ENCODE data around the gene VASP.

The VASP gene

DNA sequence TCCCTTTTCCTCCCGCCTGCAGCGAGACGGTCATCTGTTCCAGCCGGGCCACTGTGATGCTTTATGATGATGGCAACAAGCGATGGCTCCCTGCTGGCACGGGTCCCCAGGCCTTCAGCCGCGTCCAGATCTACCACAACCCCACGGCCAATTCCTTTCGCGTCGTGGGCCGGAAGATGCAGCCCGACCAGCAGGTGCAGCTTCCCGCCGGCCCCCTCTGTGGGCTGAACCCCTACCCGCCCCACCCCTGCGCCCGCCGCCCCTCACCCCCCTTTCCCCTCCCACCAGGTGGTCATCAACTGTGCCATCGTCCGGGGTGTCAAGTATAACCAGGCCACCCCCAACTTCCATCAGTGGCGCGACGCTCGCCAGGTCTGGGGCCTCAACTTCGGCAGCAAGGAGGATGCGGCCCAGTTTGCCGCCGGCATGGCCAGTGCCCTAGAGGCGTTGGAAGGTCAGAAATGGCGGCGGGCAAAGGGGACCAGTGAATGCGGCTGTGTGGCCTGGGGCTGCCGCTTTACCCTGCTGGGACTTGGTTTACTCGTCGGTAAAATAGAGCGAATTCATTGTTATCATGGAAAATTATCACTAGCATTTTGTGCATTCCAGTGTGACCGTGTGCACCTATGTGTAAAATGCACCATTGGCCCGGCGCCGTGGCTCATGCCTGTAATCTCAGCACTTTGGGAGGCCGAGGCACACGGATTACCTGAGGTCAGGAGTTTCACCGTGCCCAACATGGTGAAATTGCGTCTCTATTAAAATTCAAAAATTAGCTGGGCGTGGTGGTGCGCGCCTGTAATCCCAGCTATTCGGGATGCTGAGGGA lies 10.6 kb downstream of the VASP start:
- Histone ChIP-seq H3K4me1 (ENCODE audit: control insufficient read depth, insufficient read depth, low read length) (no peaks in the 10 kb centered on the region; the same call in 1 of the 2 replicates), H3K27ac (ENCODE audit: low read length) (no peak overlapping the region)

DNA sequence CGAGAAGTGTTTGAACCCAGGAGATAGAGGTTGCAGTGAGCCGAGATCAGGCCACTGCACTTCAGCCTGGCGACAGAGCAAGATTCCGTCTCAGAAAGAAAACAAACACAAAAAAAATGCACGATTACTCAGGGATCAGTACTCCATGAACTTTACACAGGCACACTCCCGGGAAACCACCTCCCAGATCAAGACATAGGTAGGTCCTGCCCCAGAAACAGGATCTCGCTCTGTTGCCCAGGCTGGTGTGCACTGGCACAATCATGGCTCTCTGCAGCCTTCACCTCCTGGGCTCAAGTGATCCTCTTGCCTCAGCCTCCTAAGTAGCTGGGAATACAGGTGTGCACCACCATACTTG lies 11.2 kb downstream of the VASP start:
- Histone ChIP-seq H3K27me3 (ENCODE audit: control insufficient read depth, insufficient read depth, low read length) (no peaks in the 10 kb centered on the region), H3K9me3 (ENCODE audit: control insufficient read depth, insufficient read depth, low read length) (no peaks in the 10 kb centered on the region), H3K36me3 (ENCODE audit: control insufficient read depth, insufficient read depth, low read length) (peaks cover 22% of the 10 kb centered on the region), H3K4me3 (ENCODE audit: low read length) (no peak overlapping the region), H3K4me1 (ENCODE audit: control insufficient read depth, insufficient read depth, low read length) (no peaks in the 10 kb centered on the region; the same call in none of the 2 replicates), H3K27ac (ENCODE audit: low read length) (no peak overlapping the region)
- DNase-seq (ENCODE audit: low read depth, low spot score) = no peak
- WGBS (ENCODE audit: insufficient coverage, insufficient read length) = no CpG with 5 or more reads among the region's 7 CpGs

More for the DNA sequence above, 10.6 kb downstream of the VASP start:
- Histone ChIP-seq H3K4me3 (ENCODE audit: low read length) (no peak overlapping the region), H3K36me3 (ENCODE audit: control insufficient read depth, insufficient read depth, low read length) (peaks cover 22% of the 10 kb centered on the region), H3K27me3 (ENCODE audit: control insufficient read depth, insufficient read depth, low read length) (no peaks in the 10 kb centered on the region), H3K9me3 (ENCODE audit: control insufficient read depth, insufficient read depth, low read length) (no peaks in the 10 kb centered on the region)
- WGBS (ENCODE audit: insufficient coverage, insufficient read length) = no CpG with 5 or more reads among the region's 50 CpGs
- DNase-seq (ENCODE audit: low read depth, low spot score) = no peak

DNA sequence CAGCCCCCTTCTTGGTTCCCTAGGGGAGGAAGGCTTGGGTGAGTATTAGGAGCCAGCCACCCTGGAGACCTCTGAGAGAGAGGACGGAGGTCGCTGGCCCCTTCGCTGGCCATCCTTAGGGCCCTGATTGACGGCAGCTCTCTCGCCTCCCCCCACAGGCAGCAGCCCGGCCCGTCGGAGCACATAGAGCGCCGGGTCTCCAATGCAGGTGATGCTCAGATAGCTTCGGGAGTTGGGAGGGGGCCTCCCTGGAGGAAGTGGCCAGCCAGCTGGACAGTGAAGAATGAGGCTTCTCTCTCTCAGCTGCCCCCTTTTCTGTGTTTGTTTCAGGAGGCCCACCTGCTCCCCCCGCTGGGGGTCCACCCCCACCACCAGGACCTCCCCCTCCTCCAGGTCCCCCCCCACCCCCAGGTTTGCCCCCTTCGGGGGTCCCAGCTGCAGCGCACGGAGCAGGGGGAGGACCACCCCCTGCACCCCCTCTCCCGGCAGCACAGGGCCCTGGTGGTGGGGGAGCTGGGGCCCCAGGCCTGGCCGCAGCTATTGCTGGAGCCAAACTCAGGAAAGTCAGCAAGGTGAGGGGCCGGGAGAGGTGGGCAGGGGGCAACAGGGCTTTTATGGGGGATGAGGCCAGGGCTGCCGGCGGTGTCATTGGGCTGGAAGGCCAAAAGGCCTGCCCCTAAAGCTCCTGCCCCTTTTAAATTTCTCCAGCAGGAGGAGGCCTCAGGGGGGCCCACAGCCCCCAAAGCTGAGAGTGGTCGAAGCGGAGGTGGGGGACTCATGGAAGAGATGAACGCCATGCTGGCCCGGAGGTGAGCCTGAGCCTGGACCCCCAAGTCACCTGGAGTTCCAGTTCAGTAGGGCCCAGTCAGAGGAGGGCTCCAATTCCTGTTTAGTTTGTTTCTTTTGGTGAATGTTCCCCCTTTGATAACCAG lies 15.0 kb downstream of the VASP start:
- no peaks in the 10 kb centered on the region for H3K27me3 ChIP-seq (ENCODE audit: control insufficient read depth, insufficient read depth, low read length)
- no peak overlapping the region for H3K27ac ChIP-seq (ENCODE audit: low read length)
- H3K4me1 ChIP-seq (ENCODE audit: control insufficient read depth, insufficient read depth, low read length) = peaks cover 1% of the 10 kb centered on the region; the same call in 1 of the 2 replicates
- DNase-seq (ENCODE audit: low read depth, low spot score) = no peak
- no peak overlapping the region for H3K4me3 ChIP-seq (ENCODE audit: low read length)
- WGBS (ENCODE audit: insufficient coverage, insufficient read length) = no CpG with 5 or more reads among the region's 24 CpGs
- H3K9me3 ChIP-seq (ENCODE audit: control insufficient read depth, insufficient read depth, low read length) = no peaks in the 10 kb centered on the region
- peaks cover 35% of the 10 kb centered on the region for H3K36me3 ChIP-seq (ENCODE audit: control insufficient read depth, insufficient read depth, low read length)

DNA sequence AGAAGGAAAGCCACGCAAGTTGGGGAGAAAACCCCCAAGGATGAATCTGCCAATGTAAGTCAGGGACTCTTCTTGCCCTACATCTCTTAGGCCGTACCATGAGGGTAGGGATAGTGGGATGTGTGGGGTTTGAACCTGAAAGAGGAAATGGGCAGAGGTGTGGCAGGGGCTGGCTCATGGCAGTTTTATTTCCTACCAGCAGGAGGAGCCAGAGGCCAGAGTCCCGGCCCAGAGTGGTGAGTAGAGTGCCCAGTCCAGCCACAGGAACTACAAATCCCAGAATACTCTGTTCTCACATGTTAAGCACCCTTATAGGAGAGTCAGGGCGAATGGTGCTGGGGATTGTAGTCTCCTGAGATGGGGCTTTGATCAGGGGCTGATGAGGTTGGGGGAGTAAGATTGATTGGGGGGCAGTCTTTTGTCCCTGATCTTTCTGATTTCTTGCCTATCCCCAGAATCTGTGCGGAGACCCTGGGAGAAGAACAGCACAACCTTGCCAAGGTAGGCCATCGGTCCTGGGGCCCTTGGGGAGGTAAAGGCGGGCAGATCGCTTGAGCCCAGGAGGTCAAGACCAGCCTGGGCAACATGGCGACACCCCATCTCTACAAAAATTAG lies 16.5 kb downstream of the VASP start:
- WGBS (ENCODE audit: insufficient coverage, insufficient read length) = no CpG with 5 or more reads among the region's 9 CpGs
- Histone ChIP-seq H3K4me1 (ENCODE audit: control insufficient read depth, insufficient read depth, low read length) (peaks cover 6% of the 10 kb centered on the region), H3K36me3 (ENCODE audit: control insufficient read depth, insufficient read depth, low read length) (peaks cover 24% of the 10 kb centered on the region), H3K27ac (ENCODE audit: low read length) (no peak overlapping the region), H3K9me3 (ENCODE audit: control insufficient read depth, insufficient read depth, low read length) (no peaks in the 10 kb centered on the region), H3K4me3 (ENCODE audit: low read length) (no peak overlapping the region), H3K27me3 (ENCODE audit: control insufficient read depth, insufficient read depth, low read length) (no peaks in the 10 kb centered on the region)
- DNase-seq (ENCODE audit: low read depth, low spot score) = peak; percentile 72

DNA sequence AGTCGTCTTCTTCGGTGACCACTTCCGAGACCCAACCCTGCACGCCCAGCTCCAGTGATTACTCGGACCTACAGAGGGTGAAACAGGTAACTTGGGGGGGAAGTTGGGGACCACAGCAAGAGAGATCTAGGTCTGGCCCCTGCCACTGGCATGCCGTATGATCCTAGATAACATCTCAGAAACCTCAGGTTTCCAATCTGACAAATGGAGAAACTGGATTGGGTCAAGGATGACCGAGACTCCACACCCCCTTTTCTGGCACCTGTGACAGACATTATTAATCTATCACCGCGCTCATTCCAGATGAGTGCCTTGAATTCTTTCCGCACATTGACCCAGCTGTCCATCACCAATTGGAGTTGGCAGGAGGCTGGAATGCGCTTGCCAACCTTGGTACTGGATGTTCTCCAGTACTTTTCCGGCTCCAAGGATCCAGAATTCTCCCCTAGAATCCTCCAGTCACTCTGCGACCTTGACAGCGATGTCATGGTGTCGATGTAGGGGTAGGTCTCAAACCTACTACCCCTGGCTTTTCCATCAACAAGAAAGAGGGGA lies 17.4 kb downstream of the VASP start:
- Histone ChIP-seq H3K4me3 (ENCODE audit: low read length) (no peak overlapping the region), H3K36me3 (ENCODE audit: control insufficient read depth, insufficient read depth, low read length) (peaks cover 24% of the 10 kb centered on the region), H3K4me1 (ENCODE audit: control insufficient read depth, insufficient read depth, low read length) (peaks cover 6% of the 10 kb centered on the region), H3K27ac (ENCODE audit: low read length) (no peak overlapping the region), H3K27me3 (ENCODE audit: control insufficient read depth, insufficient read depth, low read length) (no peaks in the 10 kb centered on the region), H3K9me3 (ENCODE audit: control insufficient read depth, insufficient read depth, low read length) (no peaks in the 10 kb centered on the region)
- WGBS (ENCODE audit: insufficient coverage, insufficient read length) = no CpG with 5 or more reads among the region's 15 CpGs
- no peak for DNase-seq (ENCODE audit: low read depth, low spot score)

DNA sequence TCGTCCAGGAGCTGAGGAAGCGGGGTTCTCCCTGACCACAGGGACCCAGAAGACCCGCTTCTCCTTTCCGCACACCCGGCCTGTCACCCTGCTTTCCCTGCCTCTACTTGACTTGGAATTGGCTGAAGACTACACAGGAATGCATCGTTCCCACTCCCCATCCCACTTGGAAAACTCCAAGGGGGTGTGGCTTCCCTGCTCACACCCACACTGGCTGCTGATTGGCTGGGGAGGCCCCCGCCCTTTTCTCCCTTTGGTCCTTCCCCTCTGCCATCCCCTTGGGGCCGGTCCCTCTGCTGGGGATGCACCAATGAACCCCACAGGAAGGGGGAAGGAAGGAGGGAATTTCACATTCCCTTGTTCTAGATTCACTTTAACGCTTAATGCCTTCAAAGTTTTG lies 18.9 kb downstream of the VASP start:
- no CpG with 5 or more reads among the region's 9 CpGs for WGBS (ENCODE audit: insufficient coverage, insufficient read length)
- Histone ChIP-seq H3K36me3 (ENCODE audit: control insufficient read depth, insufficient read depth, low read length) (peaks cover 14% of the 10 kb centered on the region), H3K27ac (ENCODE audit: low read length) (no peak overlapping the region), H3K27me3 (ENCODE audit: control insufficient read depth, insufficient read depth, low read length) (no peaks in the 10 kb centered on the region), H3K4me3 (ENCODE audit: low read length) (no peak overlapping the region), H3K9me3 (ENCODE audit: control insufficient read depth, insufficient read depth, low read length) (no peaks in the 10 kb centered on the region), H3K4me1 (ENCODE audit: control insufficient read depth, insufficient read depth, low read length) (peaks cover 6% of the 10 kb centered on the region)
- DNase-seq (ENCODE audit: low read depth, low spot score) = peak; percentile 88

DNA sequence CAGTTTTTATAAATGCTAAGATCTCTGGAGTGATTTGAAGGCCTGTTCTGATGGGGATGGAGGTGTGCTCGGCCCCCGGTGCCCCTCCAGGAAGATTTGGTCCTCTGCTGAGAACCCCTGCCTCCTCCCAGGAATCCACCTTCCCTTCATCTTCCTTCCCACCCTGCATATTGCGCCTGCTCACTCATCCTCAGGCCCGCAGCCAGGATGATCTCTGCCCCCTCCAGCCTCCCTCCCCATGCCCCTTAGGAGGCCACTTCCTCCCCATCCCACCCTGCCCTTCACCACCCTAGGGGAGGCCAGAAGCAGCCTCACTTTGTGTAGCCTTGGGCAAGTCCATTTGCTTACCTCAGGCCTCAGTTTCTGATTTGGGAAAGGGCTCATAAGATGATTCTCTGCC lies 19.7 kb downstream of the VASP start:
- no peaks in the 10 kb centered on the region for H3K27me3 ChIP-seq (ENCODE audit: control insufficient read depth, insufficient read depth, low read length)
- no peak for DNase-seq (ENCODE audit: low read depth, low spot score)
- H3K4me3 ChIP-seq (ENCODE audit: low read length) = no peak overlapping the region
- peaks cover 13% of the 10 kb centered on the region for H3K36me3 ChIP-seq (ENCODE audit: control insufficient read depth, insufficient read depth, low read length)
- H3K9me3 ChIP-seq (ENCODE audit: control insufficient read depth, insufficient read depth, low read length) = no peaks in the 10 kb centered on the region
- peaks cover 6% of the 10 kb centered on the region for H3K4me1 ChIP-seq (ENCODE audit: control insufficient read depth, insufficient read depth, low read length)
- no CpG with 5 or more reads among the region's 4 CpGs for WGBS (ENCODE audit: insufficient coverage, insufficient read length)
- H3K27ac ChIP-seq (ENCODE audit: low read length) = no peak overlapping the region

DNA sequence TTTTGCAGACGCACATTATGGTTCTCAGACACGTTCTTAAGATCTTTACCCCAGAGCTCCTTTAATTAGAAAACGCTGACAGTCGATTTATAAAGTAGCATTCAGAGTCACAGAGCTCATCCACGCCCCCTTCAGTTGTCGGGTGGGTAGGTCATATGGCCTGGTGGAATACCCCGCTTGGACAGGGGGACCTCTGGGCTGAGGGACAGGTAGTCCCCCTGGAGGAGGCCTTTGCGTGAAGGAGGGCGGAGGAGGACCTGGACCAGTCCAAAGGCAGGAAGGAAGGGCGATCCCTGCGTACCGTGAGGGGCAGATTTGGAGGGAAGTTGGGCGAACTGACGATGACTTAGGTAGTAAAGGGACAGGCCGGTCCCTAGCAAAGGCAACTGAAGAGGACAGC lies 20.5 kb downstream of the VASP start:
- Histone ChIP-seq H3K4me1 (ENCODE audit: control insufficient read depth, insufficient read depth, low read length) (peaks cover 6% of the 10 kb centered on the region), H3K4me3 (ENCODE audit: low read length) (no peak overlapping the region), H3K9me3 (ENCODE audit: control insufficient read depth, insufficient read depth, low read length) (no peaks in the 10 kb centered on the region), H3K36me3 (ENCODE audit: control insufficient read depth, insufficient read depth, low read length) (peaks cover 13% of the 10 kb centered on the region), H3K27ac (ENCODE audit: low read length) (no peak overlapping the region), H3K27me3 (ENCODE audit: control insufficient read depth, insufficient read depth, low read length) (no peaks in the 10 kb centered on the region)
- WGBS (ENCODE audit: insufficient coverage, insufficient read length) = no CpG with 5 or more reads among the region's 15 CpGs
- DNase-seq (ENCODE audit: low read depth, low spot score) = no peak

DNA sequence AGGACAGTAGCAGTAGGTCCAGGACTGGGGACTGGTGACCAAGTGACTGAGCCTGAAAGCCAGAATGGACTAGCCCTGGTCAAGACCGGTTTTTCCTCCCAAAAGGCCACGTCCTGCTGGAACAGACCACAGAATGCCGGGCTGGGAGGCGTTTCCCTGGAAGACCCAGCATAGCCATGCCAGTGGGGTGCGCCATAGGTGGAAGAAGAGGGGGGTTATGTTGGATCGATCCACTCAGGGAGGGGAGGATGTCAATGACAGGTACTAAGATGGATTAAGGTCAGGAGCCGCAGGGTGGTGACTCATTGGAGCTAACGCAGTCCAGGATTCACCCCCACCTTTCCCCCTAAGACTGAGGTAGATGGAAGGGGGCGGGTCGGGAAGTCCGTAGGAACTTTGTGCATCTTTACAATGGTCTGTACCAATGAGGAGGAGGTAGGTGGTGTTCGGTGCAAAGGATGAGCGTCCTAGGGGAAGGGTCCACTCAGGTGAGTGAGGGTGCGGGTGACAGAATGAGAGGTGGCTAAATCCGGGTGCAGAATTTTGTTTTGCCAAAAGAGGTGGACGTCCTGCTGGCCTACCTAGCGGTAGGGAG lies 21.0 kb downstream of the VASP start:
- DNase-seq (ENCODE audit: low read depth, low spot score) = peak; percentile 47
- H3K9me3 ChIP-seq (ENCODE audit: control insufficient read depth, insufficient read depth, low read length) = no peaks in the 10 kb centered on the region
- no peak overlapping the region for H3K27ac ChIP-seq (ENCODE audit: low read length)
- peaks cover 6% of the 10 kb centered on the region for H3K4me1 ChIP-seq (ENCODE audit: control insufficient read depth, insufficient read depth, low read length)
- H3K4me3 ChIP-seq (ENCODE audit: low read length) = peak overlapping the region; percentile 36; the same call in 1 of the 2 replicates
- peaks cover 13% of the 10 kb centered on the region for H3K36me3 ChIP-seq (ENCODE audit: control insufficient read depth, insufficient read depth, low read length)
- H3K27me3 ChIP-seq (ENCODE audit: control insufficient read depth, insufficient read depth, low read length) = no peaks in the 10 kb centered on the region
- WGBS (ENCODE audit: insufficient coverage, insufficient read length) = no CpG with 5 or more reads among the region's 17 CpGs
